ENCODE results near the gene DYNC1I2.

GRCh38 chr2:171771463-171771862, 84.2 kb downstream of the DYNC1I2 start:
- TF ChIP-seq CTCF (IDR thresholded peaks at IDR 0.05) (no peak), POLR2AphosphoS5 (IDR thresholded peaks at IDR 0.05; ENCODE audit: low read depth, low read length) (no peak), GATA2 (CRISPR knock-in tag; IDR thresholded peaks at IDR 0.05) (no peak), CHD2 (IDR thresholded peaks at IDR 0.05; ENCODE audit: low read length, partially characterized antibody) (no peak), TCF12 (IDR thresholded peaks at IDR 0.05) (no peak), YY1 (IDR thresholded peaks at IDR 0.05; ENCODE audit: low read depth) (no peak), MXI1 (IDR thresholded peaks at IDR 0.05; ENCODE audit: low read depth, low read length) (no peak), RXRA (IDR thresholded peaks at IDR 0.05; ENCODE audit: borderline replicate concordance, low read depth) (no peak), TAF1 (IDR thresholded peaks at IDR 0.05; ENCODE audit: borderline replicate concordance, low read depth, low read length) (no peak), GABPA (IDR thresholded peaks at IDR 0.05; ENCODE audit: low read depth) (no peak), RAD21 (IDR thresholded peaks at IDR 0.05; ENCODE audit: low read length) (no peak), NRF1 (IDR thresholded peaks at IDR 0.05; ENCODE audit: low read depth, low read length) (no peak)

All from SK-N-SH (cell line).